Ramos (cell line): ENCODE results near the gene MDC1.
"Not testable (repeated sequence)": the region's sequence is repeated elsewhere in the genome, so short reads cannot be mapped to it uniquely, and the experiment has no call there.

Experiments used
- in situ Hi-C: fragments of 300-500 bp; cut with MboI; formaldehyde crosslinking; loops from one replicate; pipeline ENCODE4 v1.14.3; 2022; ENCODE audit warnings: low sequenced_read_pairs; ENCODE audit not compliant: unreplicated experiment

The MDC1 gene

GRCh38 chr6:30726506-30727413, 9.7 kb upstream of the MDC1 start:
- in situ Hi-C loops = loop anchor here (5.0 kb wide), 1 partner anchor 54 kb away; the partner anchor contains the start of gene DHX16

GRCh38 chr6:30725713-30726505, 8.8 kb upstream of the MDC1 start:
- in situ Hi-C loops = loop anchor here (5.0 kb wide), 1 partner anchor 54 kb away; the partner anchor contains the start of gene DHX16

- in situ Hi-C loops = loop anchor here (5.0 kb wide), 1 partner anchor 53 kb away; the partner anchor contains the start of gene DHX16
Measured at GRCh38 chr6:30724906-30725667, 8.0 kb upstream of the MDC1 start.

- in situ Hi-C loops = not testable (repeated sequence)
Measured at GRCh38 chr6:30723843-30724741, 7.0 kb upstream of the MDC1 start.

- in situ Hi-C loops = not testable (repeated sequence)
Measured at GRCh38 chr6:30723159-30723842, 6.2 kb upstream of the MDC1 start.

- in situ Hi-C loops = no loop called here
Measured at GRCh38 chr6:30722280-30723112, 5.4 kb upstream of the MDC1 start.

GRCh38 chr6:30722025-30722279, 4.9 kb upstream of the MDC1 start:
- in situ Hi-C loops = not testable (repeated sequence)

- in situ Hi-C loops = no loop called here
Measured at GRCh38 chr6:30721198-30722024, 4.3 kb upstream of the MDC1 start.

- in situ Hi-C loops = no loop called here
Measured at GRCh38 chr6:30720738-30721197, 3.7 kb upstream of the MDC1 start.

GRCh38 chr6:30719791-30720737, 3.0 kb upstream of the MDC1 start, which contains the start of gene TUBB:
Gene TUBB, plus strand, starts transcription at chr6:30720352. Its CDS starts 155 bp downstream, at chr6:30720507.
- in situ Hi-C loops = no loop called here

- in situ Hi-C loops = no loop called here
Measured at GRCh38 chr6:30719356-30719755, 2.3 kb upstream of the MDC1 start.

GRCh38 chr6:30717845-30718720, 1.0 kb upstream of the MDC1 start:
- in situ Hi-C loops = not testable (repeated sequence)

- in situ Hi-C loops = no loop called here
Measured at GRCh38 chr6:30716879-30717128, 277 bp downstream of the MDC1 start.

- in situ Hi-C loops = no loop called here
Measured at GRCh38 chr6:30714263-30714662, 2.8 kb downstream of the MDC1 start.

- in situ Hi-C loops = no loop called here
Measured at GRCh38 chr6:30712441-30712945, 4.6 kb downstream of the MDC1 start.
